ENCODE data around the gene PDE2A.

PDE2A gene

GRCh38 chr11:72655014-72655413 lies 19.2 kb downstream of the PDE2A start:
- Histone ChIP-seq H3K27ac (ENCODE audit: low read depth, low read length) (no peak overlapping the region), H3K9me3 (ENCODE audit: control insufficient read depth, insufficient read depth, low read depth, low read length) (no peaks in the 10 kb centered on the region), H3K36me3 (ENCODE audit: control insufficient read depth, insufficient read depth, low read length) (no peaks in the 10 kb centered on the region), H3K4me3 (ENCODE audit: low read depth, low read length) (no peak overlapping the region), H3K9ac (ENCODE audit: low read length) (no peak overlapping the region), H3K27me3 (ENCODE audit: control insufficient read depth, insufficient read depth, low read length) (peaks cover 14% of the 10 kb centered on the region; the same call in 1 of the 2 replicates), H3K4me1 (ENCODE audit: control insufficient read depth, insufficient read depth, low read length) (peaks cover 19% of the 10 kb centered on the region)

- no peak overlapping the region for H3K27ac ChIP-seq (ENCODE audit: low read depth, low read length)
- no peaks in the 10 kb centered on the region for H3K9me3 ChIP-seq (ENCODE audit: control insufficient read depth, insufficient read depth, low read depth, low read length)
- H3K9ac ChIP-seq (ENCODE audit: low read length) = no peak overlapping the region
- H3K4me1 ChIP-seq (ENCODE audit: control insufficient read depth, insufficient read depth, low read length) = peaks cover 19% of the 10 kb centered on the region
- H3K27me3 ChIP-seq (ENCODE audit: control insufficient read depth, insufficient read depth, low read length) = peaks cover 21% of the 10 kb centered on the region; the same call in 1 of the 2 replicates
- H3K4me3 ChIP-seq (ENCODE audit: low read depth, low read length) = no peak overlapping the region
- H3K36me3 ChIP-seq (ENCODE audit: control insufficient read depth, insufficient read depth, low read length) = no peaks in the 10 kb centered on the region
These were observed 20.6 kb downstream of the PDE2A start for GRCh38 chr11:72653649-72654048.

- peaks cover 19% of the 10 kb centered on the region for H3K4me1 ChIP-seq (ENCODE audit: control insufficient read depth, insufficient read depth, low read length)
- no peaks in the 10 kb centered on the region for H3K9me3 ChIP-seq (ENCODE audit: control insufficient read depth, insufficient read depth, low read depth, low read length)
- no peaks in the 10 kb centered on the region for H3K36me3 ChIP-seq (ENCODE audit: control insufficient read depth, insufficient read depth, low read length)
- H3K27ac ChIP-seq (ENCODE audit: low read depth, low read length) = no peak overlapping the region
- peaks cover 22% of the 10 kb centered on the region; the same call in 1 of the 2 replicates for H3K27me3 ChIP-seq (ENCODE audit: control insufficient read depth, insufficient read depth, low read length)
- H3K9ac ChIP-seq (ENCODE audit: low read length) = no peak overlapping the region
- no peak overlapping the region for H3K4me3 ChIP-seq (ENCODE audit: low read depth, low read length)
These were observed 21.2 kb downstream of the PDE2A start for GRCh38 chr11:72652873-72653630.

GRCh38 chr11:72652133-72652532 lies 22.1 kb downstream of the PDE2A start:
- peaks cover 22% of the 10 kb centered on the region; the same call in 1 of the 2 replicates for H3K27me3 ChIP-seq (ENCODE audit: control insufficient read depth, insufficient read depth, low read length)
- H3K4me1 ChIP-seq (ENCODE audit: control insufficient read depth, insufficient read depth, low read length) = peaks cover 19% of the 10 kb centered on the region
- no peaks in the 10 kb centered on the region for H3K9me3 ChIP-seq (ENCODE audit: control insufficient read depth, insufficient read depth, low read depth, low read length)
- H3K36me3 ChIP-seq (ENCODE audit: control insufficient read depth, insufficient read depth, low read length) = no peaks in the 10 kb centered on the region
- H3K9ac ChIP-seq (ENCODE audit: low read length) = no peak overlapping the region
- no peak overlapping the region for H3K4me3 ChIP-seq (ENCODE audit: low read depth, low read length)
- no peak overlapping the region for H3K27ac ChIP-seq (ENCODE audit: low read depth, low read length)

- no peak overlapping the region for H3K27ac ChIP-seq (ENCODE audit: low read depth, low read length)
- H3K9me3 ChIP-seq (ENCODE audit: control insufficient read depth, insufficient read depth, low read depth, low read length) = no peaks in the 10 kb centered on the region
- H3K9ac ChIP-seq (ENCODE audit: low read length) = no peak overlapping the region
- no peak overlapping the region for H3K4me3 ChIP-seq (ENCODE audit: low read depth, low read length)
- H3K27me3 ChIP-seq (ENCODE audit: control insufficient read depth, insufficient read depth, low read length) = peaks cover 19% of the 10 kb centered on the region; the same call in 1 of the 2 replicates
- peaks cover 11% of the 10 kb centered on the region for H3K4me1 ChIP-seq (ENCODE audit: control insufficient read depth, insufficient read depth, low read length)
- H3K36me3 ChIP-seq (ENCODE audit: control insufficient read depth, insufficient read depth, low read length) = no peaks in the 10 kb centered on the region
These were observed 24.8 kb downstream of the PDE2A start for GRCh38 chr11:72649215-72649976.

GRCh38 chr11:72648384-72649136 lies 25.7 kb downstream of the PDE2A start:
- Histone ChIP-seq H3K27ac (ENCODE audit: low read depth, low read length) (no peak overlapping the region), H3K4me1 (ENCODE audit: control insufficient read depth, insufficient read depth, low read length) (peaks cover 11% of the 10 kb centered on the region), H3K9ac (ENCODE audit: low read length) (no peak overlapping the region), H3K36me3 (ENCODE audit: control insufficient read depth, insufficient read depth, low read length) (no peaks in the 10 kb centered on the region), H3K4me3 (ENCODE audit: low read depth, low read length) (no peak overlapping the region), H3K27me3 (ENCODE audit: control insufficient read depth, insufficient read depth, low read length) (peaks cover 22% of the 10 kb centered on the region), H3K9me3 (ENCODE audit: control insufficient read depth, insufficient read depth, low read depth, low read length) (no peaks in the 10 kb centered on the region)

- no peaks in the 10 kb centered on the region for H3K9me3 ChIP-seq (ENCODE audit: control insufficient read depth, insufficient read depth, low read depth, low read length)
- no peak overlapping the region for H3K9ac ChIP-seq (ENCODE audit: low read length)
- H3K27me3 ChIP-seq (ENCODE audit: control insufficient read depth, insufficient read depth, low read length) = peaks cover 28% of the 10 kb centered on the region
- H3K27ac ChIP-seq (ENCODE audit: low read depth, low read length) = no peak overlapping the region
- H3K36me3 ChIP-seq (ENCODE audit: control insufficient read depth, insufficient read depth, low read length) = no peaks in the 10 kb centered on the region
- peaks cover 8% of the 10 kb centered on the region for H3K4me1 ChIP-seq (ENCODE audit: control insufficient read depth, insufficient read depth, low read length)
- H3K4me3 ChIP-seq (ENCODE audit: low read depth, low read length) = no peak overlapping the region
These were observed 26.3 kb downstream of the PDE2A start for GRCh38 chr11:72647882-72648281.

- H3K27ac ChIP-seq (ENCODE audit: low read depth, low read length) = no peak overlapping the region
- no peaks in the 10 kb centered on the region for H3K9me3 ChIP-seq (ENCODE audit: control insufficient read depth, insufficient read depth, low read depth, low read length)
- no peak overlapping the region for H3K9ac ChIP-seq (ENCODE audit: low read length)
- H3K4me3 ChIP-seq (ENCODE audit: low read depth, low read length) = no peak overlapping the region
- peaks cover 3% of the 10 kb centered on the region; the same call in 1 of the 2 replicates for H3K4me1 ChIP-seq (ENCODE audit: control insufficient read depth, insufficient read depth, low read length)
- H3K27me3 ChIP-seq (ENCODE audit: control insufficient read depth, insufficient read depth, low read length) = peaks cover 42% of the 10 kb centered on the region
- no peaks in the 10 kb centered on the region for H3K36me3 ChIP-seq (ENCODE audit: control insufficient read depth, insufficient read depth, low read length)
These were observed 27.8 kb downstream of the PDE2A start for GRCh38 chr11:72646472-72646871.

- Histone ChIP-seq H3K27me3 (ENCODE audit: control insufficient read depth, insufficient read depth, low read length) (peaks cover 42% of the 10 kb centered on the region), H3K27ac (ENCODE audit: low read depth, low read length) (no peak overlapping the region), H3K9me3 (ENCODE audit: control insufficient read depth, insufficient read depth, low read depth, low read length) (no peaks in the 10 kb centered on the region), H3K36me3 (ENCODE audit: control insufficient read depth, insufficient read depth, low read length) (no peaks in the 10 kb centered on the region), H3K4me3 (ENCODE audit: low read depth, low read length) (no peak overlapping the region), H3K9ac (ENCODE audit: low read length) (no peak overlapping the region), H3K4me1 (ENCODE audit: control insufficient read depth, insufficient read depth, low read length) (peaks cover 3% of the 10 kb centered on the region; the same call in 1 of the 2 replicates)
These were observed 28.2 kb downstream of the PDE2A start for GRCh38 chr11:72646024-72646423.

- H3K4me1 ChIP-seq (ENCODE audit: control insufficient read depth, insufficient read depth, low read length) = peaks cover 3% of the 10 kb centered on the region; the same call in 1 of the 2 replicates
- H3K4me3 ChIP-seq (ENCODE audit: low read depth, low read length) = peak overlapping the region; percentile 69
- H3K27ac ChIP-seq (ENCODE audit: low read depth, low read length) = no peak overlapping the region
- no peaks in the 10 kb centered on the region for H3K36me3 ChIP-seq (ENCODE audit: control insufficient read depth, insufficient read depth, low read length)
- H3K27me3 ChIP-seq (ENCODE audit: control insufficient read depth, insufficient read depth, low read length) = peaks cover 57% of the 10 kb centered on the region
- peak overlapping the region; percentile 35 for H3K9ac ChIP-seq (ENCODE audit: low read length)
- no peaks in the 10 kb centered on the region for H3K9me3 ChIP-seq (ENCODE audit: control insufficient read depth, insufficient read depth, low read depth, low read length)
These were observed 30.7 kb downstream of the PDE2A start for GRCh38 chr11:72643547-72643946.

Data from HUES6 (cell line).